HepG2 (cell line): ENCODE measurements around the gene NLRP12. TPM values are rescaled to one million over a fixed set of nuclear protein-coding genes. Genes with fewer than 3 reads are reported as not detected.
A peak's percentile ranks its signal among the peaks of the same experiment; 100 is the strongest.

Source experiments
- ATAC-seq: fragments of 200-7000 bp; cut with Tn5 transposase; 3 replicates; pipeline ENCODE4 v1.9.1; 2020; ENCODE audit warnings: mild to moderate bottlenecking, moderate library complexity
- BruUV-seq: library from RNA; stranded (reverse); fragments of 400-500 nt; replicated peaks from 2 replicates; lab custom pipeline; 2021; lab: Mats Ljungman, UMichigan
- CTCF ChIA-PET: fragments of 300-600 bp; formaldehyde crosslinking; extraction: SDS; loops from one replicate; lab custom pipeline; 2021; ENCODE audit warnings: low total read pairs, inconsistent platforms, low intra/inter-chr PET ratio; lab: Yijun Ruan, JAX
- POLR2A ChIA-PET: fragments of 350-600 bp; sonication (Branson Sonifier 250); formaldehyde crosslinking; loops from one replicate; lab custom pipeline; 2020; ENCODE audit warnings: antibody characterized with exemption, inconsistent platforms; lab: Yijun Ruan, JAX
- DNase-seq: peaks from one replicate; pipeline ENCODE4 v3.0.0-alpha.2; 2015; ENCODE audit warnings: low spot score
- FAIRE-seq: peaks from 3 replicates; lab custom pipeline; 2011; peaks lifted over from hg19 to GRCh38; lab: Jason Lieb, UNC
- H2AFZ ChIP-seq: one replicate; pipeline ENCODE4 v1.6.1; 2011; ENCODE audit warnings: low read length, inconsistent platforms
- H3K27ac ChIP-seq: fragments of 300-600 bp; 3 replicates; pipeline ENCODE4 v1.8.0; 2011; ENCODE audit warnings: mixed run types, mild to moderate bottlenecking, mixed read lengths, low read length, inconsistent platforms; ENCODE audit not compliant: insufficient read depth; ENCODE audit errors: extremely low read length
- H3K27me3 ChIP-seq, 2 experiments: fragments of 200-600 bp in 1 of 2; 2 replicates in 1 of 2; 3 replicates in 1 of 2; pipeline versions ENCODE4 v1.6.0 to v1.8.0; 2011; ENCODE audit warnings: low read length in 2 of 2, mild to moderate bottlenecking in 2 of 2, moderate library complexity in 2 of 2, inconsistent platforms in 1 of 2; ENCODE audit not compliant: insufficient read depth in 2 of 2, control insufficient read depth in 1 of 2
- H3K36me3 ChIP-seq, 2 experiments: fragments of 200-600 bp in 1 of 2; replicated peaks in 1 of 2; 2 replicates in 1 of 2; 3 replicates in 1 of 2; pipeline versions ENCODE4 v1.5.1 to v1.8.0; 2011; ENCODE audit warnings: low read length in 2 of 2, inconsistent platforms in 1 of 2; ENCODE audit not compliant: insufficient read depth in 2 of 2, control insufficient read depth in 1 of 2
- H3K4me1 ChIP-seq: 2 replicates; pipeline ENCODE4 v1.5.1; 2012; ENCODE audit warnings: low read length, inconsistent platforms; ENCODE audit not compliant: insufficient read depth
- H3K4me2 ChIP-seq: 2 replicates; pipeline ENCODE4 v1.6.0; 2011; ENCODE audit warnings: low read depth, low read length, inconsistent platforms
- H3K4me3 ChIP-seq, 3 experiments: fragments of 200-600 bp in 1 of 3; sonication (generic), shearing (Covaris generic) in 1 of 3; replicated peaks in 1 of 3; 2 replicates each; pipeline ENCODE4 v1.5.1; 2011 to 2016; ENCODE audit warnings: low read length in 3 of 3, inconsistent platforms in 2 of 3, low read depth in 2 of 3, mild to moderate bottlenecking in 2 of 3, control low read depth in 1 of 3, mixed read lengths in 1 of 3; ENCODE audit not compliant: insufficient read depth in 1 of 3
- H3K79me2 ChIP-seq: one replicate; pipeline ENCODE4 v1.6.1; 2011; ENCODE audit warnings: low read length, inconsistent platforms; ENCODE audit not compliant: insufficient read depth
- H3K9ac ChIP-seq: 2 replicates; pipeline ENCODE4 v1.6.0; 2011; ENCODE audit warnings: mild to moderate bottlenecking, low read depth, low read length, inconsistent platforms; ENCODE audit not compliant: insufficient read depth
- H3K9me3 ChIP-seq: 2 replicates; pipeline ENCODE4 v1.5.1; 2012; ENCODE audit warnings: mild to moderate bottlenecking, low read length
- H4K20me1 ChIP-seq: 2 replicates; pipeline ENCODE4 v1.6.0; 2011; ENCODE audit warnings: inconsistent platforms, mild to moderate bottlenecking, low read length, moderate library complexity; ENCODE audit not compliant: insufficient read depth
- AGO1 ChIP-seq: fragments of 200-400 bp; formaldehyde crosslinking; IDR thresholded peaks from 2 replicates; pipeline ENCODE4 v1.6.1; 2017; ENCODE audit warnings: mild to moderate bottlenecking, low read depth, low read length, moderate library complexity; ENCODE audit not compliant: poor library complexity, severe bottlenecking
- FOXA1 ChIP-seq, 2 experiments: fragments of 450-650 bp in 1 of 2; sonication (generic) in 1 of 2; formaldehyde crosslinking in 1 of 2; IDR thresholded peaks; 2 replicates each; pipeline versions ENCODE4 v1.4.0 to v1.6.1; 2016 to 2020; ENCODE audit warnings: missing genetic modification reagents in 1 of 2
- GABPA ChIP-seq, 2 experiments: IDR thresholded peaks; 2 replicates each; pipeline ENCODE4 v1.6.1; 2011 to 2016; ENCODE audit warnings: low read depth in 2 of 2, low read length in 1 of 2, missing biosample characterization in 1 of 2, missing genetic modification characterization in 1 of 2
- HOXA3 ChIP-seq: sonication (generic); formaldehyde crosslinking; IDR thresholded peaks from 2 replicates; pipeline ENCODE4 v1.5.0; 2020; ENCODE audit warnings: missing genetic modification reagents
- MAX ChIP-seq: IDR thresholded peaks from 2 replicates; pipeline ENCODE4 v1.6.1; 2012; ENCODE audit warnings: inconsistent platforms
- NFIB ChIP-seq: sonication (generic); formaldehyde crosslinking; IDR thresholded peaks from 2 replicates; pipeline ENCODE4 v1.9.0; 2021; ENCODE audit warnings: missing genetic modification reagents, mild to moderate bottlenecking, borderline replicate concordance
- NKX3-1 ChIP-seq: sonication (generic); formaldehyde crosslinking; IDR thresholded peaks from 2 replicates; pipeline ENCODE4 v1.5.0; 2020; ENCODE audit warnings: missing genetic modification reagents
- STAG1 ChIP-seq: sonication (generic); formaldehyde crosslinking; IDR thresholded peaks from 2 replicates; pipeline ENCODE4 v1.4.0; 2020; ENCODE audit warnings: missing genetic modification reagents
- TEAD3 ChIP-seq: optimal IDR thresholded peaks from 2 replicates; pipeline ENCODE3; 2016; ENCODE audit warnings: borderline replicate concordance
- ZBTB38 ChIP-seq: sonication (generic); formaldehyde crosslinking; IDR thresholded peaks from 2 replicates; pipeline ENCODE4 v1.5.1; 2020; ENCODE audit warnings: mild to moderate bottlenecking, missing genetic modification reagents
- ZNF3 ChIP-seq: IDR thresholded peaks from 2 replicates; pipeline ENCODE4 v1.7.0; 2017; ENCODE audit warnings: inconsistent platforms
- ZNF354B ChIP-seq: sonication (generic); formaldehyde crosslinking; IDR thresholded peaks from 2 replicates; pipeline ENCODE4 v1.8.0; 2022; ENCODE audit warnings: mild to moderate bottlenecking, missing genetic modification reagents
- ZNF768 ChIP-seq: sonication (generic); formaldehyde crosslinking; IDR thresholded peaks from 2 replicates; pipeline ENCODE4 v1.4.0; 2020; ENCODE audit warnings: missing genetic modification reagents
- WGBS: methylation state at CpG from one replicate; pipeline ENCODE4 v1.1.6; 2017; ENCODE audit warnings: low lambda C conversion rate; 5-methylcytosine and 5-hydroxymethylcytosine counted together
- in situ Hi-C: cut with HindIII; loops from 2 replicates; pipeline ENCODE4 v1.10.0; 2017; ENCODE audit warnings: low pct_unique_long_range_greater_than_20kb; ENCODE audit not compliant: extremely low pct_ligation_motif_present
- intact Hi-C: fragments of 100-400 bp; cut with micrococcal nuclease; formaldehyde crosslinking; loops from one replicate; pipeline ENCODE4 v1.10.0; 2022; ENCODE audit not compliant: unreplicated experiment
- polyA plus RNA-seq, 8 experiments: library from polyadenylated mRNA; depleted of rRNA in 3 of 8; stranded (reverse) in 7 of 8; unstranded in 1 of 8; fragments of >200 nt; fragmentation: Illumina TruSeq in 4 of 8; extraction: Trizol in 4 of 8; gene quantifications; 2 replicates each; pipeline versions ENCODE4 v1.2.1 to v1.2.3, GENCODE V29; 2011 to 2016; ENCODE audit warnings: low read depth in 4 of 8, missing spikeins in 1 of 8, mixed read lengths in 1 of 8; ENCODE audit not compliant: insufficient read depth in 1 of 8
- total RNA-seq, 5 experiments: library from RNA; depleted of rRNA; stranded (reverse); fragments of >200 nt; fragmentation: Illumina TruSeq; extraction: Trizol; gene quantifications; 2 replicates each; pipeline ENCODE4 v1.2.3, GENCODE V29; 2016; ENCODE audit warnings: low read depth in 1 of 5
- TF ChIP-seq, protein P1 (sequence below): sonication (generic); IDR thresholded peaks from 2 replicates; pipeline ENCODE4 v1.6.1; 2016; ENCODE audit warnings: low read depth, borderline replicate concordance
- TF ChIP-seq, protein P2 (sequence below): sonication (generic); formaldehyde crosslinking; IDR thresholded peaks from 2 replicates; pipeline ENCODE4 v1.5.0; 2020; ENCODE audit warnings: mild to moderate bottlenecking, missing genetic modification reagents, moderate library complexity
- TF ChIP-seq, protein P3 (sequence below): IDR thresholded peaks from 2 replicates; pipeline ENCODE4 v1.6.1; 2016; ENCODE audit warnings: missing compliant biosample characterization, missing genetic modification reagents, borderline replicate concordance
- TF ChIP-seq, protein P4 (sequence below): sonication (generic); formaldehyde crosslinking; IDR thresholded peaks from 2 replicates; pipeline ENCODE4 v1.4.0; 2020; ENCODE audit warnings: missing genetic modification reagents

The NLRP12 gene
- total and polyA plus RNA-seq, 2 of the 13 experiments (the other 11 are each of a cell fraction or from before 2014, with no cell fraction given) = 0.15 to 0.20 TPM

GRCh38 chr19:53809518-53810186 is 14.5 kb downstream of the NLRP12 start:
- Histone ChIP-seq H3K27ac (no peak overlapping the region), H3K79me2 (no peaks in the 10 kb centered on the region), H3K9me3 (no peaks in the 10 kb centered on the region), H3K9ac (no peak overlapping the region), H3K4me1 (peaks cover 24% of the 10 kb centered on the region), H2AFZ (no peak overlapping the region), H4K20me1 (no peaks in the 10 kb centered on the region), H3K4me2 (no peak overlapping the region; the same call in 1 of the 2 replicates), H3K36me3 (no peaks in the 10 kb centered on the region), H3K27me3 (peaks cover 0 to 1% of the 10 kb centered on the region in 2 experiments; a peak in 2 of 5 replicates), H3K4me3 (no peak overlapping the region)
- intact Hi-C loops = loop anchor here (5.0 kb wide), 1 partner anchor 33 kb away; no protein-coding TSS in a partner anchor
- FAIRE-seq = no peak
- DNase-seq = no peak
- ChIA-PET POLR2A (no interaction called here), CTCF (interaction anchor here (1.4 to 2.5 kb wide), 2 partner anchors 214 to 221 kb away, joined by 11 to 19 read pairs; no protein-coding TSS in a partner anchor)
- peak; percentile 60 for ATAC-seq
- 54% methylated on average over 17 of the region's 28 CpGs for WGBS
- BruUV-seq = no TSS peak
- in situ Hi-C loops = loop anchor here (10.0 kb wide), 1 partner anchor 215 kb away; no protein-coding TSS in a partner anchor
- TF ChIP-seq ZBTB38 (CRISPR knock-in tag) (peak; percentile 64; the same call in 1 of the 2 replicates), ZNF3 (CRISPR knock-in tag) (0 out of 2 replicates have a peak, but pooled peaks have one; percentile 34), NKX3-1 (CRISPR knock-in tag) (no peak), HOXA3 (CRISPR knock-in tag) (peak; percentile 71), STAG1 (CRISPR knock-in tag) (peak; percentile 35), TEAD3 (CRISPR knock-in tag) (peak; percentile 7), ZNF768 (CRISPR knock-in tag) (peak; percentile 28; the same call in 1 of the 2 replicates), GABPA (IDR thresholded peaks at IDR 0.05; ENCODE audit: low read depth, low read length) (no peak), GABPA (CRISPR knock-in tag; IDR thresholded peaks at IDR 0.05; ENCODE audit: low read depth) (peak; percentile 54), ZNF354B (no peak), FOXA1 (IDR thresholded peaks at IDR 0.05) (no peak), FOXA1 (CRISPR knock-in tag; IDR thresholded peaks at IDR 0.05) (peak; percentile 32; the same call in 1 of the 2 replicates), NFIB (CRISPR knock-in tag) (no peak), MAX (0 out of 2 replicates have a peak, but pooled peaks have one; percentile 17), AGO1 (no peak)
- TF ChIP-seq, protein P1, sequence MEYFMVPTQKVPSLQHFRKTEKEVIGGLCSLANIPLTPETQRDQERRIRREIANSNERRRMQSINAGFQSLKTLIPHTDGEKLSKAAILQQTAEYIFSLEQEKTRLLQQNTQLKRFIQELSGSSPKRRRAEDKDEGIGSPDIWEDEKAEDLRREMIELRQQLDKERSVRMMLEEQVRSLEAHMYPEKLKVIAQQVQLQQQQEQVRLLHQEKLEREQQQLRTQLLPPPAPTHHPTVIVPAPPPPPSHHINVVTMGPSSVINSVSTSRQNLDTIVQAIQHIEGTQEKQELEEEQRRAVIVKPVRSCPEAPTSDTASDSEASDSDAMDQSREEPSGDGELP = peak; percentile 13; the same call in 1 of the 2 replicates
- TF ChIP-seq, protein P2, sequence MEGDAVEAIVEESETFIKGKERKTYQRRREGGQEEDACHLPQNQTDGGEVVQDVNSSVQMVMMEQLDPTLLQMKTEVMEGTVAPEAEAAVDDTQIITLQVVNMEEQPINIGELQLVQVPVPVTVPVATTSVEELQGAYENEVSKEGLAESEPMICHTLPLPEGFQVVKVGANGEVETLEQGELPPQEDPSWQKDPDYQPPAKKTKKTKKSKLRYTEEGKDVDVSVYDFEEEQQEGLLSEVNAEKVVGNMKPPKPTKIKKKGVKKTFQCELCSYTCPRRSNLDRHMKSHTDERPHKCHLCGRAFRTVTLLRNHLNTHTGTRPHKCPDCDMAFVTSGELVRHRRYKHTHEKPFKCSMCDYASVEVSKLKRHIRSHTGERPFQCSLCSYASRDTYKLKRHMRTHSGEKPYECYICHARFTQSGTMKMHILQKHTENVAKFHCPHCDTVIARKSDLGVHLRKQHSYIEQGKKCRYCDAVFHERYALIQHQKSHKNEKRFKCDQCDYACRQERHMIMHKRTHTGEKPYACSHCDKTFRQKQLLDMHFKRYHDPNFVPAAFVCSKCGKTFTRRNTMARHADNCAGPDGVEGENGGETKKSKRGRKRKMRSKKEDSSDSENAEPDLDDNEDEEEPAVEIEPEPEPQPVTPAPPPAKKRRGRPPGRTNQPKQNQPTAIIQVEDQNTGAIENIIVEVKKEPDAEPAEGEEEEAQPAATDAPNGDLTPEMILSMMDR (CRISPR knock-in tag) = peak; percentile 62
- TF ChIP-seq, protein P3, sequence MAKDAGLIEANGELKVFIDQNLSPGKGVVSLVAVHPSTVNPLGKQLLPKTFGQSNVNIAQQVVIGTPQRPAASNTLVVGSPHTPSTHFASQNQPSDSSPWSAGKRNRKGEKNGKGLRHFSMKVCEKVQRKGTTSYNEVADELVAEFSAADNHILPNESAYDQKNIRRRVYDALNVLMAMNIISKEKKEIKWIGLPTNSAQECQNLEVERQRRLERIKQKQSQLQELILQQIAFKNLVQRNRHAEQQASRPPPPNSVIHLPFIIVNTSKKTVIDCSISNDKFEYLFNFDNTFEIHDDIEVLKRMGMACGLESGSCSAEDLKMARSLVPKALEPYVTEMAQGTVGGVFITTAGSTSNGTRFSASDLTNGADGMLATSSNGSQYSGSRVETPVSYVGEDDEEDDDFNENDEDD (CRISPR knock-in tag) = peak; percentile 55; the same call in 1 of the 2 replicates
- TF ChIP-seq, protein P4, sequence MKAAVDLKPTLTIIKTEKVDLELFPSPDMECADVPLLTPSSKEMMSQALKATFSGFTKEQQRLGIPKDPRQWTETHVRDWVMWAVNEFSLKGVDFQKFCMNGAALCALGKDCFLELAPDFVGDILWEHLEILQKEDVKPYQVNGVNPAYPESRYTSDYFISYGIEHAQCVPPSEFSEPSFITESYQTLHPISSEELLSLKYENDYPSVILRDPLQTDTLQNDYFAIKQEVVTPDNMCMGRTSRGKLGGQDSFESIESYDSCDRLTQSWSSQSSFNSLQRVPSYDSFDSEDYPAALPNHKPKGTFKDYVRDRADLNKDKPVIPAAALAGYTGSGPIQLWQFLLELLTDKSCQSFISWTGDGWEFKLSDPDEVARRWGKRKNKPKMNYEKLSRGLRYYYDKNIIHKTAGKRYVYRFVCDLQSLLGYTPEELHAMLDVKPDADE (CRISPR knock-in tag) = no peak
